Raji (cell line): ENCODE measurements around the gene TPBG.

Experiments
- POLR2A ChIP-seq: IDR thresholded peaks from 2 replicates; pipeline ENCODE4 v1.6.1; 2011; ENCODE audit warnings: low read depth, low read length, control low read depth; ENCODE audit not compliant: insufficient read depth

TPBG gene

GRCh38 chr6:82365016-82365795, 1.6 kb downstream of the TPBG start:
- TF ChIP-seq POLR2A: no peak

GRCh38 chr6:82367704-82368103, 4.1 kb downstream of the TPBG start:
- no peak for TF ChIP-seq POLR2A

GRCh38 chr6:82370788-82371187, 7.2 kb downstream of the TPBG start:
- no peak for TF ChIP-seq POLR2A

DNA sequence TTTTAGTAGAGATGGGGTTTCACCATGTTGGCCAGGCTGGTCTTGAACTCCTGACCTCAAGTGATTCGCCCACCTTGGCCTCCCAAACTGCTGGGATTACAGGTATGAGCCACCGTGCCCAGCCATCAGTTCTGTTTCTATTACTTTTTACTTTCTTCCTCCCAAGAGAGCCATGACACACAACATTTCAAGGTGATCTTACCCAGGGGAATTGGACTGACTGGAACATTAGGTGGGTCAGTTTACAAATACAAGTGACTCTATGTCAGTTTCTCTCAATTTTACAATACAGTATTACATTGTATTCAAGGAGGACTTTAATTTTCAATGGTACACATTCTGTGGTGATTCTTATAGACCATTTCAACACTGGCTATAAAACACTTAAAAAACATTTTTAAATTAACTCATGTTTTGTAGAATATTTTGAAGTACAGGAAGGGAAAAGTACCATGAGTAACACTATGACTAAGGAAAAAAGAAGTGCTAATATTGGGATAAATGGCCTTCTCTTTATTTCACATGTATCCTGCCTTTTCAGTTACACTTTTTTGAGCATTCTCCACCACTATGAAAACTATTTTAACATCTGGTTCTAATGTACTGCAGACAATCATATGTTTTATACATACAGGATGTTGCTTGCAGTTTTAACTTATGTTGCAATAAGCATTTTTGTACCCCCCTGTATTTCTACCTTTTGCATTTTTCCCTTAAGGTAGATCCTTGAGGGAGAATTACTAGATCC, 8.4 kb downstream of the TPBG start:
- TF ChIP-seq POLR2A: no peak

- no peak for TF ChIP-seq POLR2A
Measured at GRCh38 chr6:82372656-82373055, 9.0 kb downstream of the TPBG start.

DNA sequence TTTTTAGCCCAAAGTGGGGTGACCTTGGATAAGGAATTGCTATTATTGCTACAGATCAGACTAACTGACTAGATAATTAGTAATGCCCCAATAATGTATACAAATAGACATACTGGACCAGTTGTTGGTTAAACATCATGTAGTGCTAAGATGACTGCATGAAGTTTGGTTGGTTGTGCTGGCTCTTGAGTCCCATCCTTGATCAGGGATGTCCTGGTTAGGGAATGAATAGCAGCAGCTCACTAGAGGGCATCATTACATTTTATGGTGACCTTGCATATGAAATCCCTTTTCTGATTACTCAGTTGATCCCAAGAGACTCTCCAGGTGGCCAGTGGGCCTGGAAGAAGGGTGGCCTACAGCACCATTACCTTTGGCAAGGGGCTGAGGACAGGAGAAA, 10.9 kb downstream of the TPBG start:
- TF ChIP-seq POLR2A: no peak

GRCh38 chr6:82376636-82377035, 13.0 kb downstream of the TPBG start:
- TF ChIP-seq POLR2A: no peak

DNA sequence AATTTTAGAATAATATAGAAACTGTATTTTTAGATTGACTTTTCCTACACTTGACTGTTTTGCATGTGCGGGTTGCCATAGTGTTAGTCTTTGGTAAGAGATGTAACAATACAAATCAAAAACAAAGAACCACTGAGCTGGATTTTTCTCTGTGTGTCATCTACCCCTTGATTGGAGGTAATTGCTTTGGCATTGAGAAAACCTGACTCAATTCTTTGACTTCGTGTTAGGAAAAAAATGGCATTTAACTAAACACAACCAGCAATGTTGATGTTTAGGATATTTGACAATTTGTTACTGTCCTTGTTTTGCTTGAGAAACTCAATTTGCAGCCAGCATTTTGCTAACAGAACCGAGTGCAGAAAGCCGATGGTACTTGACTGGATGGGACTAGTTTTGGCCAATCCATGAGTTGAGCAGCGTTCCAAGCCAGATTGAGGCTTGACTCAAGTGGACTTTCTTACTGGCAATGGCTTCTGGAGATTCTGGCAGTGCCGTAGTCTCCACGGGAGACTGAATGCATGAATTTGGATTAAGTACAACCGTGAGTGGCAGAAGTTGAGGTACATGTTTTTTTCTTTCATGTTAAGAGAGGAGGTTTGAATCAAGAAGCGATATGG, 17.1 kb downstream of the TPBG start:
- no peak for TF ChIP-seq POLR2A

DNA sequence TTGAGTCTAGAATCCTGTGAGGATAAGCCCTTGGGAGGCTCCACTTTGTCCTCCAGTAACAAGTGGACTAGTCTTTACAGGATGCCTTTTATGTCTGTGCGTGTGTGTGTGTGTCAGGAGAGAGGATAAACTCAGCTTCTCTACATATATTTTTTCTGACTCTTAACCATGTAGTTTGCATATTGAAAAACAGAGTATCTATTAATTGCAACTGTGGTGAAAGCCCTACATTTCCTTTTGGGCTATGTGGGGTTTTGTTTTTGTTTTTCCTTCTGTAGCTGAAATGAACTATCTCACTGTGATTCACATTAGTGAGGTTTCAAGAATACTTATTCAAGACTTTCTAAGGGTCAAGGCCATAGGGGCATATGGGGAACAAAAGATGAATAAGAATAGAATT, 17.7 kb downstream of the TPBG start:
- TF ChIP-seq POLR2A: no peak

- no peak for TF ChIP-seq POLR2A
Measured at GRCh38 chr6:82385102-82385501, 21.5 kb downstream of the TPBG start.

- no peak for TF ChIP-seq POLR2A
Measured at GRCh38 chr6:82385546-82385945, 21.9 kb downstream of the TPBG start.

DNA sequence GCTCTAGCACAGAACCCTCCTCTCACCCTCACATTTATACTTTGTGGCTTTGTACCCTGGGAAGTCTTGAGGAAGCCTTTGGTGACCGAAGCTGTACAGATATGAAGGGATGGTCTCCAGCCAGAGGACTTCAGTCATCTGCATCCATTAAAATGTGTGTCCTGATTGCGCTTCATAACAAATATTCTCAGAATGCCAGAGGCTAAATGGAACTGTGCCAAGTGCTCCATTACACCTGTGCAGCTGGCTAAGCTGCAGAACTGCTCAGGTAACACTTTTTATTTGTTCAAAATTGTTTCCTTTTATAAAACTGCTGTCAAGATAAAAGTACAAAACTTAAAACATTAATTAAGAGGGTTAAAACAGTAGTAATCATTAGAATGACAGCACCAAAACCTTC, 22.3 kb downstream of the TPBG start:
- TF ChIP-seq POLR2A: no peak

DNA sequence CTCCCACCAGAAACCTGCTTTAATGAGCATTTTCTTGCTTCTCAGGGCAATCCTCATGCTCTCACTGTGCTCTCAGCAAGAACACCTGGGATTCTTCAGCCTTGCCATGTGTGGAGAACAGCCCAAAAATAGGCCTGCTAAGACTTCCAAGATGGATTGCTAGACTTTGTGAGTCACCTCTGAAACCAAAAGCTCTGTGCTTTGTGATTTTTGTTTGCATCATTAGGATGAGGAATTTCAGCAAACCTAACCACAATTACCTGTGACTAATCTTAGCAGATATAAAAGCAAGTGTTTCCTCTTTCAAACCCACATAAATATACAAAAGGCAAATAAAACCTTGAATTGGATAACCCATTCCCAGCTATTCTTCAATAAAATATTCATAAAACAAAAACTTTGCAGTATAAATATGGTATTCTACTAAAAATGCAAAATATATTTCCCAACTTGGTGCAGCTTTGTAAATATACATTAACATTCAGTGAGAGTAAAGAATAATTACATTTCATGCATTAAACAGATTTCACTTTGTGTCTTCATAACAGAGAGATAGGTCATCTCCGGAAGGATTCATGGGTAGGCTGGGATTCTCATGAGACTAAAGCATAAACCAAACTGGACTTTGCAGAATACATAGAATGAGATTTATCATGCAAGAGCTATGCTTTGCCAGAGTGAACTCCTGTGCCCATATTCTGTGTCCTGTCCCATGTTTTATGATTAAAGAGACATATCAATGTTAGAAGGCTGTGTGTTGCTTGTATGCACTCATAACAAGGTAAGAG, 33.5 kb downstream of the TPBG start:
- no peak for TF ChIP-seq POLR2A

- TF ChIP-seq POLR2A: no peak
Measured at GRCh38 chr6:82397962-82398692, 34.5 kb downstream of the TPBG start.
